Glomerular visceral epithelial cell (primary cell): Measurements from ENCODE around the gene SND1.

Experiments
- DNase-seq: peaks from one replicate; pipeline ENCODE4 v3.0.0-alpha.2; 2016; ENCODE audit errors: extremely low spot score

The SND1 gene

GRCh38 chr7:127932496-127932895 lies 280.5 kb downstream of the SND1 start:
- DNase-seq = no peak

GRCh38 chr7:127933146-127933545 lies 281.2 kb downstream of the SND1 start:
- no peak for DNase-seq

- no peak for DNase-seq
These were observed 282.7 kb downstream of the SND1 start for GRCh38 chr7:127934711-127935110.

- no peak for DNase-seq
These were observed 283.9 kb downstream of the SND1 start for GRCh38 chr7:127935847-127936376.

- no peak for DNase-seq
These were observed 285.2 kb downstream of the SND1 start for GRCh38 chr7:127937066-127937680.

GRCh38 chr7:127938588-127938987 lies 286.6 kb downstream of the SND1 start:
- peak; percentile 56 for DNase-seq

- DNase-seq = no peak
These were observed 288.6 kb downstream of the SND1 start for GRCh38 chr7:127940381-127941160.

- no peak for DNase-seq
These were observed 289.6 kb downstream of the SND1 start for GRCh38 chr7:127941476-127942210.

GRCh38 chr7:127943541-127944521 lies 291.8 kb downstream of the SND1 start:
- DNase-seq = no peak

- no peak for DNase-seq
These were observed 294.1 kb downstream of the SND1 start for GRCh38 chr7:127946111-127946510.

GRCh38 chr7:127946847-127947246 lies 294.9 kb downstream of the SND1 start:
- no peak for DNase-seq

- no peak for DNase-seq
These were observed 296.3 kb downstream of the SND1 start for GRCh38 chr7:127948312-127948711.

GRCh38 chr7:127948930-127949329 lies 296.9 kb downstream of the SND1 start:
- no peak for DNase-seq

- no peak for DNase-seq
These were observed 297.8 kb downstream of the SND1 start for GRCh38 chr7:127949769-127950222.

GRCh38 chr7:127950233-127950935 lies 298.4 kb downstream of the SND1 start:
- DNase-seq = no peak

GRCh38 chr7:127953423-127954356 lies 301.7 kb downstream of the SND1 start:
- DNase-seq = no peak

- DNase-seq = no peak
These were observed 302.4 kb downstream of the SND1 start for GRCh38 chr7:127954357-127954748.

GRCh38 chr7:127955051-127955531 lies 303.1 kb downstream of the SND1 start:
- no peak for DNase-seq

- DNase-seq = no peak
These were observed 305.9 kb downstream of the SND1 start for GRCh38 chr7:127957886-127958285.
